PC-3 (cell line): ENCODE measurements around the gene ZNF232. TPM values are rescaled to one million over a fixed set of nuclear protein-coding genes. Genes with fewer than 3 reads are reported as not detected.
A peak's percentile ranks its signal among the peaks of the same experiment; 100 is the strongest.

Source experiments
- ATAC-seq: fragments of 200-7000 bp; cut with Tn5 transposase; 2 replicates; pipeline ENCODE4 v1.9.1; 2020; ENCODE audit warnings: mild to moderate bottlenecking, moderate library complexity
- BruUV-seq: library from RNA; stranded (reverse); fragments of 400-500 nt; replicated peaks from 2 replicates; lab custom pipeline; 2021; lab: Mats Ljungman, UMichigan
- CTCF ChIA-PET: fragments of 300-600 bp; sonication (Branson Sonifier 250); formaldehyde crosslinking; loops from one replicate; lab custom pipeline; 2022; ENCODE audit warnings: antibody characterized with exemption; lab: Charles Lee
- POLR2A ChIA-PET: fragments of 300-600 bp; sonication (Branson Sonifier 250); formaldehyde crosslinking; loops from one replicate; lab custom pipeline; 2022; ENCODE audit warnings: antibody characterized with exemption; ENCODE audit not compliant: unreplicated experiment; lab: Charles Lee
- DNase-seq: peaks from one replicate; pipeline ENCODE4 v3.0.0-alpha.2; 2015
- H2AFZ ChIP-seq: fragments of 300-600 bp; sonication (generic); 2 replicates; pipeline ENCODE4 v1.6.0; 2016; ENCODE audit warnings: antibody characterized with exemption, low read length
- H3F3A ChIP-seq: fragments of 300-600 bp; sonication (generic); one replicate; pipeline ENCODE4 v1.6.0; 2017; ENCODE audit warnings: antibody characterized with exemption, low read length, control low read depth, mild to moderate bottlenecking; ENCODE audit not compliant: unreplicated experiment
- H3K27ac ChIP-seq: fragments of 300-600 bp; sonication (generic); 2 replicates; pipeline ENCODE4 v1.5.1; 2016; ENCODE audit warnings: mild to moderate bottlenecking, low read length
- H3K27me3 ChIP-seq: fragments of 300-600 bp; sonication (generic); 2 replicates; pipeline ENCODE4 v1.6.1; 2016; ENCODE audit warnings: low read length, mixed read lengths
- H3K36me3 ChIP-seq: fragments of 300-600 bp; sonication (generic); 2 replicates; pipeline ENCODE4 v1.6.1; 2016; ENCODE audit warnings: low read depth, mixed run types, low read length, mixed read lengths
- H3K4me1 ChIP-seq: fragments of 300-600 bp; sonication (generic); 2 replicates; pipeline ENCODE4 v1.5.1; 2016; ENCODE audit warnings: low read length; ENCODE audit not compliant: insufficient read depth
- H3K4me2 ChIP-seq: fragments of 300-600 bp; sonication (generic); 2 replicates; pipeline ENCODE4 v1.6.0; 2016; ENCODE audit warnings: low read length
- H3K4me3 ChIP-seq: fragments of 300-600 bp; sonication (generic); 2 replicates; pipeline ENCODE4 v1.5.1; 2016; ENCODE audit warnings: mild to moderate bottlenecking, low read length, mixed read lengths
- H3K79me2 ChIP-seq: fragments of 300-600 bp; sonication (generic); 2 replicates; pipeline ENCODE4 v1.6.1; 2017; ENCODE audit warnings: low read length, mixed read lengths
- H3K9ac ChIP-seq: fragments of 300-600 bp; sonication (generic); 2 replicates; pipeline ENCODE4 v1.6.0; 2016; ENCODE audit warnings: mild to moderate bottlenecking, low read length
- H3K9me2 ChIP-seq: fragments of 300-600 bp; sonication (generic); replicated peaks from 2 replicates; pipeline ENCODE4 v1.6.1; 2016; ENCODE audit warnings: mixed run types, low read length, mixed read lengths
- H3K9me3 ChIP-seq: fragments of 300-600 bp; sonication (generic); 2 replicates; pipeline ENCODE4 v1.6.1; 2016; ENCODE audit warnings: low read length, mixed read lengths
- H4K20me1 ChIP-seq: fragments of 300-600 bp; sonication (generic); 2 replicates; pipeline ENCODE4 v1.6.1; 2016; ENCODE audit warnings: low read length, mixed read lengths
- EZH2 ChIP-seq: fragments of 300-600 bp; sonication (generic); IDR thresholded peaks from one replicate; pipeline ENCODE4 v1.6.1; 2017; ENCODE audit warnings: antibody characterized with exemption, mild to moderate bottlenecking, low read length; ENCODE audit not compliant: unreplicated experiment
- EZH2phosphoT487 ChIP-seq: fragments of 300-600 bp; sonication (generic); IDR thresholded peaks from 2 replicates; pipeline ENCODE4 v1.6.1; 2018; ENCODE audit warnings: mild to moderate bottlenecking, antibody characterized with exemption, low read length, borderline replicate concordance
- intact Hi-C: fragments of 100-400 bp; cut with micrococcal nuclease; formaldehyde crosslinking; loops from 2 replicates; pipeline ENCODE4 v1.9.0; 2023
- total RNA-seq: library from RNA; depleted of rRNA; stranded (reverse); fragments of >200 nt; gene quantifications from 2 replicates; pipeline ENCODE4 v1.2.3, GENCODE V29; 2014
- TF ChIP-seq, protein P1 (sequence below): fragments of 300-600 bp; sonication (generic); conservative IDR thresholded peaks from 2 replicates; pipeline ENCODE4 v1.5.1; 2017; ENCODE audit warnings: antibody characterized with exemption, low read depth, mild to moderate bottlenecking, low read length

Gene ZNF232
- total RNA-seq, 1 experiment from 2014 or later = 3.5 TPM

DNA sequence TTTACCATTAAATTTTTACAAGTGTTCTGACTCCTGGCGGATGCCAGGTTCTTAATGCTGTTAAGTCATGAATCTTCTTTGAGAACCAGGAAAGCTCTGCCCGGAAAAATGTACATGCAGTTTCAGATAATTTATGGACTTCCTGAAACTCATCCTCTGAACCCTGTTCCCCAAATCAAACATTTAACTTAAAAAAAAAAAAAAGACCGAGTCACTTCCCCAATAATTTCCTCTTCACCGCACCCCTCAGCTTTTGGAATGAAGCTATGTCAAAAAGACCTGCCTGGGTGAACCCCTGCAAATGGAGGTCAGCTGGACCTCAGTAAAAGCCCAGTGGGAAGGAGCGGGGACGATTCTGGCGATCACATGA lies 15.0 kb downstream of the ZNF232 start:
- H3K4me1 ChIP-seq = no peaks in the 10 kb centered on the region
- H3F3A ChIP-seq = no peaks in the 10 kb centered on the region
- H4K20me1 ChIP-seq = no peaks in the 10 kb centered on the region
- H3K27me3 ChIP-seq = no peaks in the 10 kb centered on the region
- no peaks in the 10 kb centered on the region for H3K79me2 ChIP-seq
- TF ChIP-seq EZH2 (no peak), EZH2phosphoT487 (no peak)
- TF ChIP-seq, protein P1, sequence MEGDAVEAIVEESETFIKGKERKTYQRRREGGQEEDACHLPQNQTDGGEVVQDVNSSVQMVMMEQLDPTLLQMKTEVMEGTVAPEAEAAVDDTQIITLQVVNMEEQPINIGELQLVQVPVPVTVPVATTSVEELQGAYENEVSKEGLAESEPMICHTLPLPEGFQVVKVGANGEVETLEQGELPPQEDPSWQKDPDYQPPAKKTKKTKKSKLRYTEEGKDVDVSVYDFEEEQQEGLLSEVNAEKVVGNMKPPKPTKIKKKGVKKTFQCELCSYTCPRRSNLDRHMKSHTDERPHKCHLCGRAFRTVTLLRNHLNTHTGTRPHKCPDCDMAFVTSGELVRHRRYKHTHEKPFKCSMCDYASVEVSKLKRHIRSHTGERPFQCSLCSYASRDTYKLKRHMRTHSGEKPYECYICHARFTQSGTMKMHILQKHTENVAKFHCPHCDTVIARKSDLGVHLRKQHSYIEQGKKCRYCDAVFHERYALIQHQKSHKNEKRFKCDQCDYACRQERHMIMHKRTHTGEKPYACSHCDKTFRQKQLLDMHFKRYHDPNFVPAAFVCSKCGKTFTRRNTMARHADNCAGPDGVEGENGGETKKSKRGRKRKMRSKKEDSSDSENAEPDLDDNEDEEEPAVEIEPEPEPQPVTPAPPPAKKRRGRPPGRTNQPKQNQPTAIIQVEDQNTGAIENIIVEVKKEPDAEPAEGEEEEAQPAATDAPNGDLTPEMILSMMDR = no peak
- ChIA-PET CTCF (no interaction called here), POLR2A (no interaction called here)
- H3K9me2 ChIP-seq = no peaks in the 10 kb centered on the region
- H3K9ac ChIP-seq = no peak overlapping the region
- ATAC-seq (no peak), DNase-seq (no peak)
- intact Hi-C loops = no loop called here
- BruUV-seq = no TSS peak
- peaks cover 8% of the 10 kb centered on the region; the same call in 1 of the 2 replicates for H3K9me3 ChIP-seq
- H3K4me3 ChIP-seq = no peak overlapping the region
- no peak overlapping the region for H3K27ac ChIP-seq
- no peak overlapping the region for H3K4me2 ChIP-seq
- H3K36me3 ChIP-seq = peaks cover 6% of the 10 kb centered on the region
- H2AFZ ChIP-seq = no peak overlapping the region

DNA sequence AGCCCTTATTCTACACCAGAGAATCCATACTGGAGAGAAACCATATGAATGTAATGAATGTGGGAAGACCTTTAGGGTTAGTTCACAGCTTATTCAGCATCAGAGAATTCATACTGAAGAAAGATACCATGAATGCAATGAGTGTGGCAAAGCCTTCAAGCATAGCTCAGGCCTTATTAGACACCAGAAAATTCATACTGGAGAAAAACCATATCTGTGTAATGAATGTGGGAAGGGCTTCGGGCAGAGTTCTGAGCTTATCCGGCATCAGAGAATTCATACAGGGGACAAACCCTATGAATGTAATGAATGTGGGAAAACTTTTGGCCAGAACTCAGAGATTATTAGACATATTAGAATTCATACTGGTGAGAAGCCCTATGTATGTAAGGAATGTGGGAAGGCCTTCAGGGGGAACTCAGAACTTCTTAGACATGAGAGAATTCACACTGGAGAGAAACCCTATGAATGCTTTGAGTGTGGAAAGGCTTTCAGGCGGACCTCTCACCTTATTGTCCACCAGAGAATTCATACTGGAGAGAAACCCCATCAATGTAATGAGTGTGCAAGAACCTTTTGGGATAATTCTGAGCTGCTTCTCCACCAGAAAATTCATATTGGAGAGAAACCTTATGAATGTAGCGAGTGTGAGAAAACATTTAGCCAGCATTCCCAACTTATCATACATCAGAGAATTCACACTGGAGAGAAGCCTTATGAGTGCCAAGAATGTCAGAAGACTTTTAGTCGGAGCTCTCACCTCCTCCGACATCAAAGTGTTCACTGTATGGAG lies 19.3 kb downstream of the ZNF232 start:
- peaks cover 27% of the 10 kb centered on the region for H3K9me3 ChIP-seq
- no peaks in the 10 kb centered on the region for H3K4me1 ChIP-seq
- no peak overlapping the region for H3K4me2 ChIP-seq
- ChIA-PET CTCF (no interaction called here), POLR2A (no interaction called here)
- peaks cover 24% of the 10 kb centered on the region for H3K36me3 ChIP-seq
- no peaks in the 10 kb centered on the region for H4K20me1 ChIP-seq
- TF ChIP-seq EZH2 (no peak), EZH2phosphoT487 (no peak)
- TF ChIP-seq, protein P1 = no peak
- TSS peak; percentile 15 for BruUV-seq
- intact Hi-C loops = no loop called here
- H3K79me2 ChIP-seq = no peaks in the 10 kb centered on the region
- DNase-seq (no peak), ATAC-seq (no peak)
- no peaks in the 10 kb centered on the region for H3K9me2 ChIP-seq
- H3K27me3 ChIP-seq = no peaks in the 10 kb centered on the region
- no peak overlapping the region for H2AFZ ChIP-seq
- H3F3A ChIP-seq = no peaks in the 10 kb centered on the region
- no peak overlapping the region for H3K27ac ChIP-seq
- H3K9ac ChIP-seq = no peak overlapping the region
- H3K4me3 ChIP-seq = no peak overlapping the region

DNA sequence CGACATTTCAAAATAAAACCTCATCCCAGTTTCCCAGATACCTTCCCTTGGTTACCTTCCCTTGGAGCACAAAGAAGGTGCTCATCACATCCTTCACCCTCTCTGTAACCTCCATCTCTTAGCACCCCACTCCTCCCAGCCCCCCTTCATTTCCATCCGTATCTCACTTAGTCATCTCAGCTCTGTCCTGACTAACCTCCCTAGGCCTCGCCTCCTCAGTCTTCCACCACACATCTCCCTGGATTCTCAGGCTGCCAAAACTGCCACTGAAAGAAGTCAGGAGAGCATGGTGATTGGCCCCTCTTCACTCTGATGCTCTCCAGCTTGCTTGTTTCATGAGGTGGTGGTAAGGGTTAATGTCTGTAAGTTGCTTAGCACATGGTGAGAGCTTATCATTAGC lies 31.1 kb downstream of the ZNF232 start:
- no peaks in the 10 kb centered on the region; the same call in 1 of the 2 replicates for H3K36me3 ChIP-seq
- CTCF ChIA-PET = no interaction called here
- no peaks in the 10 kb centered on the region for H3K27me3 ChIP-seq
- H3K4me2 ChIP-seq = no peak overlapping the region
- POLR2A ChIA-PET = no interaction called here
- H3K9me2 ChIP-seq = no peaks in the 10 kb centered on the region
- TF ChIP-seq EZH2phosphoT487 (no peak), EZH2 (no peak)
- TF ChIP-seq, protein P1 = no peak
- no peak for DNase-seq
- ATAC-seq = no peak
- intact Hi-C loops = no loop called here
- H3K9me3 ChIP-seq = 0 out of 2 replicates have a peak, but pooled peaks cover 5% of the 10 kb centered on the region
- no peaks in the 10 kb centered on the region for H3K79me2 ChIP-seq
- no peak overlapping the region for H3K4me3 ChIP-seq
- H3K27ac ChIP-seq = no peak overlapping the region
- no peaks in the 10 kb centered on the region; the same call in 1 of the 2 replicates for H3K4me1 ChIP-seq
- no peak overlapping the region for H2AFZ ChIP-seq
- no peaks in the 10 kb centered on the region for H4K20me1 ChIP-seq
- no peak overlapping the region for H3K9ac ChIP-seq
- no peaks in the 10 kb centered on the region for H3F3A ChIP-seq
- no TSS peak for BruUV-seq
